ENCODE data around the gene CLRN1. TPM values are rescaled to one million over a fixed set of nuclear protein-coding genes. Genes with fewer than 3 reads are reported as not detected.

CLRN1 gene
- total RNA-seq, 2 donors from 2014 or later: not detected

Other genes with a start within 250 kb of the CLRN1 start
- gene SIAH2, start 209.6 kb downstream of the CLRN1 start, total RNA-seq: 10 to 100 TPM; 44.2 to 70.9 TPM
- gene MINDY4B, start 67.3 kb downstream of the CLRN1 start, total RNA-seq: not detected
- gene MED12L, start 112.9 kb upstream of the CLRN1 start, total RNA-seq: 1 to 10 TPM; 1.8 to 6.2 TPM
- 10 to 100 TPM; 20.7 to 33.8 TPM for gene GPR171, start 230.5 kb upstream of the CLRN1 start, total RNA-seq

Measured in T-helper 17 cell (primary cell).